HL-60 (cell line): ENCODE measurements around the gene E2F3.
A peak's percentile ranks its signal among the peaks of the same experiment; 100 is the strongest.

ENCODE experiments used
- DNase-seq, 2 experiments: peaks; one replicate each; pipeline ENCODE4 v3.0.0-alpha.2; 2010 to 2020; ENCODE audit warnings: low read depth in 1 of 2, low spot score in 1 of 2
- H3K27ac ChIP-seq: fragments of 250-450 bp; sonication (Bioruptor Pico); replicated peaks from 2 replicates; pipeline ENCODE4 v1.5.1; 2020; ENCODE audit warnings: mild to moderate bottlenecking, moderate library complexity
- H3K27me3 ChIP-seq: fragments of 250-450 bp; sonication (Bioruptor Pico); 2 replicates; pipeline ENCODE4 v1.5.1; 2021; ENCODE audit warnings: mild to moderate bottlenecking, moderate library complexity; ENCODE audit not compliant: insufficient read depth, poor library complexity, severe bottlenecking
- H3K4me3 ChIP-seq: replicated peaks from 2 replicates; pipeline ENCODE4 v1.5.1; 2011; ENCODE audit warnings: mild to moderate bottlenecking, control low read depth, low read length; ENCODE audit not compliant: insufficient read depth
- GABPA ChIP-seq: IDR thresholded peaks from 2 replicates; pipeline ENCODE4 v1.6.1; 2012; ENCODE audit warnings: low read depth
- POLR2AphosphoS5 ChIP-seq: IDR thresholded peaks from 2 replicates; pipeline ENCODE4 v1.6.1; 2012; ENCODE audit warnings: low read depth
- REST ChIP-seq: IDR thresholded peaks from 2 replicates; pipeline ENCODE4 v1.6.1; 2012; ENCODE audit warnings: low read depth; ENCODE audit not compliant: insufficient replicate concordance
- SPI1 ChIP-seq: IDR thresholded peaks from 2 replicates; pipeline ENCODE4 v1.6.1; 2012; ENCODE audit warnings: low read depth, mild to moderate bottlenecking, borderline replicate concordance
- TF ChIP-seq, protein P1 (sequence below): IDR thresholded peaks from one replicate; pipeline ENCODE4 v1.5.1; 2011; ENCODE audit warnings: low read length, control low read depth, inconsistent platforms; ENCODE audit not compliant: insufficient read depth

Gene E2F3

GRCh38 chr6:20533746-20534294, 132.1 kb downstream of the E2F3 start:
- TF ChIP-seq REST: no peak
- no peak for TF ChIP-seq GABPA
- no peak for TF ChIP-seq SPI1
- TF ChIP-seq POLR2AphosphoS5: no peak
- TF ChIP-seq, protein P1, sequence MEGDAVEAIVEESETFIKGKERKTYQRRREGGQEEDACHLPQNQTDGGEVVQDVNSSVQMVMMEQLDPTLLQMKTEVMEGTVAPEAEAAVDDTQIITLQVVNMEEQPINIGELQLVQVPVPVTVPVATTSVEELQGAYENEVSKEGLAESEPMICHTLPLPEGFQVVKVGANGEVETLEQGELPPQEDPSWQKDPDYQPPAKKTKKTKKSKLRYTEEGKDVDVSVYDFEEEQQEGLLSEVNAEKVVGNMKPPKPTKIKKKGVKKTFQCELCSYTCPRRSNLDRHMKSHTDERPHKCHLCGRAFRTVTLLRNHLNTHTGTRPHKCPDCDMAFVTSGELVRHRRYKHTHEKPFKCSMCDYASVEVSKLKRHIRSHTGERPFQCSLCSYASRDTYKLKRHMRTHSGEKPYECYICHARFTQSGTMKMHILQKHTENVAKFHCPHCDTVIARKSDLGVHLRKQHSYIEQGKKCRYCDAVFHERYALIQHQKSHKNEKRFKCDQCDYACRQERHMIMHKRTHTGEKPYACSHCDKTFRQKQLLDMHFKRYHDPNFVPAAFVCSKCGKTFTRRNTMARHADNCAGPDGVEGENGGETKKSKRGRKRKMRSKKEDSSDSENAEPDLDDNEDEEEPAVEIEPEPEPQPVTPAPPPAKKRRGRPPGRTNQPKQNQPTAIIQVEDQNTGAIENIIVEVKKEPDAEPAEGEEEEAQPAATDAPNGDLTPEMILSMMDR: no peak
- H3K27me3 ChIP-seq: no peaks in the 10 kb centered on the region
- peak overlapping the region; percentile 76 for H3K4me3 ChIP-seq
- H3K27ac ChIP-seq: peak overlapping the region; percentile 79
- no peak for DNase-seq

GRCh38 chr6:20534295-20535262, 132.9 kb downstream of the E2F3 start, which contains the start of gene CDKAL1:
CDKAL1 (plus strand) TSS chr6:20534457; CDS start chr6:20546351, 11,894 bp downstream.
- TF ChIP-seq POLR2AphosphoS5 (peak; percentile 91), GABPA (no peak), REST (peak; percentile 63)
- TF ChIP-seq, protein P1: no peak
- no peaks in the 10 kb centered on the region for H3K27me3 ChIP-seq
- DNase-seq: peak; percentile 84 to 90
- H3K4me3 ChIP-seq: peak within 1 kb of the TSS; percentile 76
- peak within 1 kb of the TSS; percentile 79 for H3K27ac ChIP-seq

- TF ChIP-seq SPI1: no peak
- no peak for TF ChIP-seq REST
- no peak for TF ChIP-seq POLR2AphosphoS5
- TF ChIP-seq, protein P1: no peak
- no peak for TF ChIP-seq GABPA
- Histone ChIP-seq H3K27ac (no peak overlapping the region), H3K27me3 (no peaks in the 10 kb centered on the region), H3K4me3 (no peak overlapping the region)
- no peak for DNase-seq
Measured at GRCh38 chr6:20538131-20538662, 136.5 kb downstream of the E2F3 start.
